PC-9 (cell line): ENCODE measurements around the gene ADAMTS12.

Source experiments
- CTCF ChIP-seq: fragments of 200-600 bp; sonication (generic); conservative IDR thresholded peaks from 2 replicates; pipeline ENCODE4 v1.6.1; 2017; ENCODE audit warnings: mixed run types, antibody characterized with exemption, mild to moderate bottlenecking, moderate library complexity
- EZH2 ChIP-seq: fragments of 200-600 bp; sonication (generic); IDR thresholded peaks from 2 replicates; pipeline ENCODE4 v1.8.0; 2017; ENCODE audit warnings: antibody characterized with exemption, low read depth

- TF ChIP-seq CTCF (no peak), EZH2 (no peak)
These were observed 404.6 kb downstream of the ADAMTS12 start for GRCh38 chr5:33487236-33487635.
